ENCODE data around the gene HYI. TPM values are rescaled to one million over a fixed set of nuclear protein-coding genes. Genes with fewer than 3 reads are reported as not detected.

HYI gene
- polyA plus RNA-seq, 2 of the 4 experiments (the other 2 are of a cell fraction), result 7.2 to 15.1 TPM

GRCh38 chr1:43425045-43425444, 28.7 kb downstream of the HYI start:
- Histone ChIP-seq H3K4me3 (no peak overlapping the region), H3K27ac (no peak overlapping the region), H3K9me3 (no peaks in the 10 kb centered on the region), H3K4me2 (no peak overlapping the region), H3K4me1 (peaks cover 7% of the 10 kb centered on the region; the same call in 1 of the 3 replicates)
- ChIA-PET POLR2A (no interaction called here), CTCF (interaction anchor here (0.8 to 1.4 kb wide), 2 partner anchors 10 to 194 kb away, joined by 3 read pairs; no protein-coding TSS in a partner anchor)
- TF ChIP-seq SMC3 (IDR thresholded peaks at IDR 0.05) (no peak), ELK1 (IDR thresholded peaks at IDR 0.05; ENCODE audit: low read depth, low read length) (no peak), GATA3 (IDR thresholded peaks at IDR 0.05; ENCODE audit: borderline replicate concordance) (no peak), CBX2 (IDR thresholded peaks at IDR 0.05; ENCODE audit: borderline replicate concordance, low read depth) (no peak), JUNB (IDR thresholded peaks at IDR 0.05) (no peak), NR3C1 (IDR thresholded peaks at IDR 0.05) (no peak), RFX5 (IDR thresholded peaks at IDR 0.05) (no peak), FOSB (CRISPR knock-in tag; IDR thresholded peaks at IDR 0.05) (no peak), HES2 (IDR thresholded peaks at IDR 0.05) (no peak)
- WGBS (ENCODE audit: missing lambda C conversion rate), result 79% methylated on average over 4 of the region's 4 CpGs
- FAIRE-seq (no peak), ATAC-seq (no peak), DNase-seq (ENCODE audit: low read depth in 1 of 2, low spot score in 1 of 2) (no peak)

- ChIA-PET POLR2A (no interaction called here), CTCF (interaction anchor here (1.4 kb wide), 1 partner anchor 193 kb away, joined by 3 read pairs; no protein-coding TSS in a partner anchor)
- FAIRE-seq (no peak), ATAC-seq (peak in 1 of 2 experiments; percentile 35; a peak in 2 of 6 replicates), DNase-seq (ENCODE audit: low read depth in 1 of 2, low spot score in 1 of 2) (peak in 1 of 2 experiments; percentile 28)
- Histone ChIP-seq H3K4me1 (peaks cover 7% of the 10 kb centered on the region; the same call in 1 of the 3 replicates), H3K27ac (no peak overlapping the region), H3K4me3 (no peak overlapping the region), H3K9me3 (no peaks in the 10 kb centered on the region), H3K4me2 (no peak overlapping the region)
- no peak for TF ChIP-seq NPAS2 (CRISPR knock-in tag; IDR thresholded peaks at IDR 0.05; ENCODE audit: borderline replicate concordance)
- TF ChIP-seq ELK1 (IDR thresholded peaks at IDR 0.05; ENCODE audit: low read depth, low read length), result no peak
- no peak for TF ChIP-seq FOSL2 (IDR thresholded peaks at IDR 0.05)
- no peak for TF ChIP-seq FOSL2 (CRISPR knock-in tag; IDR thresholded peaks at IDR 0.05)
- no peak for TF ChIP-seq SREBF2 (IDR thresholded peaks at IDR 0.05)
- TF ChIP-seq ZFP36 (IDR thresholded peaks at IDR 0.05; ENCODE audit: borderline replicate concordance, partially characterized antibody), result no peak
- no peak for TF ChIP-seq EHF (CRISPR knock-in tag; IDR thresholded peaks at IDR 0.05)
- TF ChIP-seq HMGXB4 (CRISPR knock-in tag; IDR thresholded peaks at IDR 0.05; ENCODE audit: borderline replicate concordance), result no peak
- no peak for TF ChIP-seq ATOH8 (CRISPR knock-in tag; IDR thresholded peaks at IDR 0.05; ENCODE audit: low read depth)
- no peak for TF ChIP-seq MAX (IDR thresholded peaks at IDR 0.05)
- WGBS (ENCODE audit: missing lambda C conversion rate), result 86% methylated on average over 23 of the region's 23 CpGs
These were observed 29.8 kb downstream of the HYI start for GRCh38 chr1:43423672-43424550.

Measured in A549 (cell line).